Measurements from ENCODE around the gene SNX20. TPM values are rescaled to one million over a fixed set of nuclear protein-coding genes. Genes with fewer than 3 reads are reported as not detected.

The SNX20 gene
- total RNA-seq, 3 donors from 2014 or later, result 1.4 to 2.9 (median 1.7) TPM

DNA sequence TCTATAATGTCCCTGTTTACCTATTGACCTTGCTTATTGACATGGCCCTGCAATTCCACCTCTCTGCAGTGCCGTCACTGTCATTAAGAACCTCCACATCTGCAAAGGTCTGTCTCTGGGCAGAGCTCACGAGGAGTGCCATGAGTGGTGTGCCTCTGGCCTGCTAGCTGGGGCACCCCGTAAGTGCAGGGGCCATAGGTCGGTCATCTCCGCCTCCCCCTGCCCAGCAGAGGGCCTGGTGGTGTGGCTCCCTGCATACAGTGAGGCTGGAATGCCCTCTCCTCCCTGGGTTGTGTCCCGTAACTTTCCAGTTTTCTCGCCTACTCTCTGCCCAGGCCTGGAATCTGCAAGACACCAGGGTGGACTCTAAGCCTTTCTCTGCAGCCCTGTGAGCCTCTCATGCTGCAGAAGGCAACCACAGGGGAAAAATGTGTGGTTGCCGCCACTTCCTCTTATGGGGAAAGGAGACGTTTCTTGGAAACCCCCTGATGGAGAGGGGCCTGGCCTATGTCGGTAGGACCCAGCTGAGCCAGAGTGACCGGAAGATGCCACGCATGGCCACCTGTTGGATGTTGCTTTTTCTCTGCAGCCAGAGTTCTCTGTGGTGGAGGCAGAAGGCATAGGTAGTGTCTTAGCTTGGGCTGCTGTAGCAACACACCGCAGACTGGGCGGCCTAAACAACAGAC, 2.7 kb upstream of the SNX20 start:
- ATAC-seq, result peak; percentile 70
- TF ChIP-seq, protein P1, sequence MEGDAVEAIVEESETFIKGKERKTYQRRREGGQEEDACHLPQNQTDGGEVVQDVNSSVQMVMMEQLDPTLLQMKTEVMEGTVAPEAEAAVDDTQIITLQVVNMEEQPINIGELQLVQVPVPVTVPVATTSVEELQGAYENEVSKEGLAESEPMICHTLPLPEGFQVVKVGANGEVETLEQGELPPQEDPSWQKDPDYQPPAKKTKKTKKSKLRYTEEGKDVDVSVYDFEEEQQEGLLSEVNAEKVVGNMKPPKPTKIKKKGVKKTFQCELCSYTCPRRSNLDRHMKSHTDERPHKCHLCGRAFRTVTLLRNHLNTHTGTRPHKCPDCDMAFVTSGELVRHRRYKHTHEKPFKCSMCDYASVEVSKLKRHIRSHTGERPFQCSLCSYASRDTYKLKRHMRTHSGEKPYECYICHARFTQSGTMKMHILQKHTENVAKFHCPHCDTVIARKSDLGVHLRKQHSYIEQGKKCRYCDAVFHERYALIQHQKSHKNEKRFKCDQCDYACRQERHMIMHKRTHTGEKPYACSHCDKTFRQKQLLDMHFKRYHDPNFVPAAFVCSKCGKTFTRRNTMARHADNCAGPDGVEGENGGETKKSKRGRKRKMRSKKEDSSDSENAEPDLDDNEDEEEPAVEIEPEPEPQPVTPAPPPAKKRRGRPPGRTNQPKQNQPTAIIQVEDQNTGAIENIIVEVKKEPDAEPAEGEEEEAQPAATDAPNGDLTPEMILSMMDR (IDR thresholded peaks at IDR 0.05), result no peak
- H3K4me3 ChIP-seq, result no peak overlapping the region
- DNase-seq, result peak; percentile 46 to 75 (median 60)
- H3K4me1 ChIP-seq (ENCODE audit: low read depth), result no peaks in the 10 kb centered on the region
- H3K9me3 ChIP-seq, result no peaks in the 10 kb centered on the region
- H3K36me3 ChIP-seq (ENCODE audit: low read depth), result no peaks in the 10 kb centered on the region
- intact Hi-C loops (cut with DNase I, micrococcal nuclease), result no loop called here

DNA sequence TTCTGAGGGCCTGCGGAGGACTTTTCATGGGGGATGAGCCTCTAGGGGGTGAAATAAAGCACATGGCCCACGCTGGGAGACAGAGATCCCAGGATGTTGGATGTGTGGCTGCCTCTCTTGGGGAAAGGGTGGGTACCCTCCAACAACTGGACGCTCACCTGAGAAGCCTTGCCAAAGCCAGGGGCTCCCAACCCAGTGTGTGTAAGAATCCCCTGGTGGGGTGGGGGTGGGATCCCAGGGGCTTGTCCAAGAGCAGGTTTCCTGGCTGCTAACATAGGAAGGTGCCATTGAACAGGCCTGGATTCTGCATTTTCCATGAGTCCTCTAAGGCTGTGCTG, 587 bp downstream of the SNX20 start:
- intact Hi-C loops (cut with DNase I, micrococcal nuclease), result no loop called here
- no peaks in the 10 kb centered on the region for H3K4me1 ChIP-seq (ENCODE audit: low read depth)
- no peak for DNase-seq
- no peaks in the 10 kb centered on the region for H3K36me3 ChIP-seq (ENCODE audit: low read depth)
- TF ChIP-seq, protein P1 (IDR thresholded peaks at IDR 0.05), result no peak
- no peak for ATAC-seq
- no peak overlapping the region for H3K4me3 ChIP-seq
- no peaks in the 10 kb centered on the region for H3K9me3 ChIP-seq

DNA sequence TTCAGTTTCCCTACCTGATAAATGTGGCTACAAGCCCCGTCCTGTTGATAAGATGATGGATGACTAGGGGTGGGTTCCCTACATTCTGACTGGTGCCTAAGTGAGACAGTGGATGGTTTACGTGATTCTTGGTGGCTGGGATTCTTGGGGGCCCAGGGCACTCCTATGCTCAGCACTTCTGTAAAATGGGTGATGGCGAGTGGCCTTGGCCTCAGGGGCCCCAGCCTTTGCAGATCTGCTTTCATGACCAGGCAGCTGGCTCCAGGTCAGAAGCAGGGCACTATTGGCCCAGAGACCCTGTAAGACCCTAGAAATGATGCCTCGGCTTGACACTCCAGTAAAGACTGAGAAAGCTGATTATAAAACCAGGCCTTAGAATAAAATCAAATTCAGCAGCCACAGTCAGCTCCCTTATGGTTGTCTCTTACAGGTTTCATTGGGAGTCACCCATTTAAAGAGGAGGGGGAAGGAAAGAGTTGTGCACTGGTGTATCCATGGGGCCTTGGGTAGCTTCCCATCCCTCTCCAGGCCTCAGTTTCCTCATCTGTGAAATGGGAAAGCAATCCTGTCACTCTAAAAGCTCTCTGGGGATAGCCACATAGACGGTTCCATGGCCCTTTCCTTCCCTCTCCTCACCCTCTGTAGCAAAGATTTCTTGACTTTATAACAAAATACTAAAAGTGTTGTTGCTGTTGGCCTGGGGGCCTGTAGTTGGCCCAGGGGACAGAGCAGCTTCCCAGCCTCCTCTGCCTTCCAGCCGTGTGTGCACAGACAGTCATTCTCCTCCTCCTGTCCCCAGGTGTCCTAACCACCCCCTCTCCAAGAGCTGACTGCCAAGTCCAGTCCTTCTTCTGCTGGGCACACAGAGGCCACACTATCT, 1.2 kb downstream of the SNX20 start:
- Histone ChIP-seq H3K4me1 (ENCODE audit: low read depth) (no peaks in the 10 kb centered on the region), H3K9me3 (no peaks in the 10 kb centered on the region), H3K36me3 (ENCODE audit: low read depth) (no peaks in the 10 kb centered on the region), H3K4me3 (no peak overlapping the region)
- ATAC-seq, result no peak
- TF ChIP-seq, protein P1 (IDR thresholded peaks at IDR 0.05), result no peak
- DNase-seq, result no peak
- intact Hi-C loops (cut with DNase I, micrococcal nuclease), result no loop called here

DNA sequence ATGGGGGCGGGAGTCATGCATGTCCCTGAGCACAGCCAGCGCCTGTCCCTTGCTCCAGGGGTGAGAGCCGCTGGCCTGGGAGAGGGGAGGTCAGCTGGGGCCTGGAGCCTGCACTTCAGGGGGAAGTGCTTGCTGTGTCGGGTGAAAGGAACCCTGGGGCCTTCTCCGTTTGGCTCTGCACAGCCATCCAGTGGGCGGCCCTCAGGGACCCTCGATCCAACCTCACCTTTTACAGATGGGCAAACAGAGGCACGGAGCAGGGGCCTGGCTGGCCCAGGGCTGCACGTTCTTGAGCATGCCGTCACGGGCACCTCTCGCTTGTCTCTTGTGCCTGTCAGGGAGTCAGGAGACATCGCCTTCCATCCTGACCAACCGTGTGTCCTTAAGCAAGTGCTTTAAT, 1.8 kb downstream of the SNX20 start:
- H3K36me3 ChIP-seq (ENCODE audit: low read depth), result no peaks in the 10 kb centered on the region
- intact Hi-C loops (cut with DNase I, micrococcal nuclease), result no loop called here
- ATAC-seq, result no peak
- TF ChIP-seq, protein P1 (IDR thresholded peaks at IDR 0.05), result no peak
- no peaks in the 10 kb centered on the region for H3K4me1 ChIP-seq (ENCODE audit: low read depth)
- no peak overlapping the region for H3K4me3 ChIP-seq
- peak in 1 of 3 donors; percentile 45 for DNase-seq
- no peaks in the 10 kb centered on the region for H3K9me3 ChIP-seq

DNA sequence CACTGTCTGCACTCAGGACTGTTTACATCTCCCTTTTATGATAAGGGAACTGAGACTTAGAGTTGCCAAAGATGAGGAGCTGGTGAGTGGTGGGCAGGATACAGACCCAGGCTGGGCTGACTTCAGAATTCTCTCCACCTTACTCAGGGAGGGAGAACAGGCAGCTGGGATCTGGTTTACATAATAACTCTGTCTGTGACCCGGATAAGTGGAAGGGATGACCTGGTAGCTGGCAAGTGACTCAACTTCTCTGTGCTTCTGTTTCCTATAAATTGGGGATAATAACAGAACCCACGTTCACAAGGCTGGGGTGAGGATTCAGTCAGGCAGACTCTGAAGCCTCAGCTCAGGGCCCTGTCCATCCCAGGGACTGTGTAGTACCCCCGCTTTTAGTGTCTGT, 2.6 kb downstream of the SNX20 start:
- TF ChIP-seq, protein P1 (IDR thresholded peaks at IDR 0.05), result no peak
- ATAC-seq, result no peak
- no peak for DNase-seq
- Histone ChIP-seq H3K9me3 (peaks cover 4% of the 10 kb centered on the region), H3K4me3 (no peak overlapping the region), H3K36me3 (ENCODE audit: low read depth) (no peaks in the 10 kb centered on the region), H3K4me1 (ENCODE audit: low read depth) (no peaks in the 10 kb centered on the region)
- intact Hi-C loops (cut with DNase I, micrococcal nuclease), result no loop called here

Data from mucosa of descending colon (tissue), 3 donors.